ENCODE measurements around the gene CAPRIN2.

Gene CAPRIN2

DNA sequence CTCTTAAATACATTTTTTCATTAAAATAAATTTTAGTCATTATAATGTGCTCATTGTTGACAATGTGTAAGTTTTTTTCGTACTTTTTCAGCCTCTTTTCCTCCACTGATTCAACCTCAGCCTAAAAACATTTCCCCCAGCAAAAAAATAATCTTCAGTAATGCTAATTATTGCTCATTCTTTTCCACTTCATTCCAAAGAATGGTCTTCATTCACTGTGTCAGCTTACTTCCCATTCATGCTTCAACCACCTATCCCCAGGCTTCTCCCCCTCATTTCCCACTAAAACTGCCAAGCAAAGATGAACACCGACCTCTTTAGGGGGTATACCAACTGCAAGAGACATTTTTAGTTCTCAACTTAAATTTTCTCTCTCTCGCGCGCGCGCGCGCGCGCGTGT, 56.4 kb downstream of the CAPRIN2 start:
- DNase-seq, result no peak

DNA sequence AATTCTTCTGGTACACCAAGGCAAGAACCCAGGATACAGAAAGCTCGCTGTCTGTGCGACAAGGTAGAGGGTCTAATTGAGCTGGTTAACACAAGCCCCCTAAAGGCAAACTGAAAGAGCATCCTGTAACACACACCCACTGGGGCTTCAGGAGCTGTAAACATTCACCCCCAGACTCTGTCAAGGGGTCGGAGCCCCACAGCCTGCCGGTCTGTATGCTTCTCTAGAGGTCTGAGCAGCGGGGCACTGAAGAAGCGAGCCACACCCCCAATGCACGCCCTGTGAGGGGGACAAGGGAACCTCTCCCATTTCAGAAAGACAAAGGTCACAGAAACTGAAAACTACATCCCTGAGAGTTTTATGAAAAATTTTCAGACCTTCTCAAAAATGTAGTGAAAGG, 57.8 kb downstream of the CAPRIN2 start:
- DNase-seq, result no peak

DNA sequence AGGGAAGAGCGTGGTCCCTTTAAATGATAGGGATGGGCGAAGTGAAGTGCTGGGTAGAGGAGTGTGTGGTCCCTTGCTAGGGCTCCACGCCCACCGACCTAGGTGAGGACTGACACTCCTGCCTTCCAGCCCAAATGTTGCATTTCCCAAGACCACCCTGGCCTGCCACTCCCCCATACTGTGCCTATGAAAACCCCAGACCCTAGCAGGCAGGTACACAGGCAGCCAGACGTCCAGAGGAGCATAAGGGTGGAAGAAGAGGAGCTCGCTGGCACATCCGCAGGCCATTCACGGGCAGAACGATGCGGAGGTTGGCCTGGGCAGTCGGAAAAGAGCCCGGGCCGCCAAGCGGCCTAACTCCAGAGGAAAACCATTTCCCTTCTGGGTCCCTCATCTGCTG, 58.3 kb downstream of the CAPRIN2 start:
- DNase-seq, result no peak

- no peak for DNase-seq
Measured at GRCh38 chr12:30696103-30696408, 58.7 kb downstream of the CAPRIN2 start.

- DNase-seq, result peak; percentile 72 to 76
Measured at GRCh38 chr12:30695199-30696102, 59.3 kb downstream of the CAPRIN2 start, which contains the start of gene IPO8. Gene IPO8 (minus strand): TSS chr12:30695869. CDS start chr12:30695647, 222 bp downstream.

DNA sequence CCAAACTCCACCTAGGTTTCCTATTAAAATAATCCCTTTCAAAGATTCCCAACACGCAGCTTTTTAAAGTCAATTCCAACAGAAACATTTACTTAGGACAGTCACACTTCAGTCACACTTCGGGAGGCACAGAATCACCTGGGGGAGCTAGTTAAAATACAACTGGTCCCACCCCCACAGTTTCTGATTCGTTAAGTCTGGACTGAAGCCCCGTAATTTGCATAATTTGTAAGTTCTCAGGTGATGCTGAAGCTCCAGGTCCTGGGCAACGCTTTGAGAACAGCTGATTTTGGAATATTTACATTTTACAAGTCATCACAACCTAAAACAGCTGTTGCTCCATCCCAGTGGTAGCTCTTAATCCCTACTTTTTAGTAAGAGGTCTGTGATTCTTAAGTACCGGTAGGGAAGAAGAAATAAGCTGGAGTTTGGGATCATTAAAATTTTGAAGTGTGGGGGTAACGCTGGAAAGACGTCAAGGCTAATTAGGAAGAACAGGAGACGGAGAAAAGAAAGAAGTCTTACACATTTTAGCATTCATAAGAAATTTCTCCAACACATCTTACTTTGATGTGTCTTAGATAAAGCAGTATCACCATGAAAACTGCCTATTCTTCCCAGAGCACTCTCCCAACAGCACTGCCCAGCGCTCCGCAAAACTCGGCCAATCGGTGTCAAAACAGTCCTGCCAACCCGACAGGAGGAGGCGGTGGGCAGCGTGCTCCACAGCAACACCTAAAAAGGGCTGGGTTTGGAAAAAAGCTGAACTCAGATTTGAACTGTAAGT, 60.1 kb downstream of the CAPRIN2 start:
- DNase-seq, result no peak

DNA sequence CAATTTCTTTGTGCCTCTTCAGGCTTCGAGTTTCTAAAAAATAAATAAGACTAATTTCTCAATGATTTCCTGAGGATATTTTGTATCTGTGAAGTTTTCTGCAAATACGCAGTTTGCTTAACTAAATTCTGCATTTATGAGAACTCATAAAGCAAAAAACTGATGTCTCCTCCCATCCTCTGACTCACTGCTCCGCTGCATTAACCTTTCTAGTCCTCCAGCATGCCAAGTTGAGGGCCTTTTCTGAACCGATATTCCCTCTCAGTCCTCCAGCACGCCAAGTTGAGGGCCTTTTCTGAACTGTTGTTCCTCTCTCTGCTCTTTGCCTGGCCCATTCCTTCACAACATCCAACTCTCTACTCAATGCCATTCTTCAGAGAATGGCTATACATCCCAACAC, 62.3 kb downstream of the CAPRIN2 start:
- DNase-seq, result no peak

DNA sequence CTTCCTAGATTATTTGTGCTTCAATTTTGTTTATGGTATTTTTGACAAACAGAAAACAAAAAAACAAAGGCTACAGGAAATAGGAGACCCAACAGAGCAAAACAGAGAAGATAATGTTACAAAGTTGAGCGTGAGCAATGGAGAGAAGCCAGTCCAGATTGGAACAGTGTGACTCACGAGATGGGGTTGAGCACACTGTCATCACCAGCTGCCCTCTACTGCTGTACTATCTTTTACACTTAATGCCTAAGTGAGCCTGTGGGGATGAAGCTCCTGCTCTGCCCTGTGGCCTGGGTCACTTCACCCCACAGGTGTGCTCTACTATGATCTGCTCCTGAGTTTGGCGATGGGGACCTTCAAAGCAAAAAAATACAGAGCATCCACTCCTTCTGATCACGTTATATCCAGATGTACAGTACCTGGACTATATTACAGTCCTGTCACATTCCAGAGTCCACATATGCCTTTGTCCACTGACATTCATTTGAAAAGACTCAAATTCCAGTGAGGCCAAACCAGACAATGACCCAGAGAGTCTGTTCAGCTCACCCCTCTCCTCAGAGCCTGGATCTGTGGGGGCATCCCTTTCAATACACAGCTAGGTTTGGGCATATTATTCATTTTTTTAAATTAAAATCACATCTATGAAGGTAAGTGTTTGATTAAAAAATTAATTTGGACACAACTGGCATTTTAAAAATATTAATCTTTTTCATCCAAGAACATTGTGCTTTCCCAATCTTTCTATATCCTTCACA, 63.5 kb downstream of the CAPRIN2 start:
- no peak for DNase-seq

DNA sequence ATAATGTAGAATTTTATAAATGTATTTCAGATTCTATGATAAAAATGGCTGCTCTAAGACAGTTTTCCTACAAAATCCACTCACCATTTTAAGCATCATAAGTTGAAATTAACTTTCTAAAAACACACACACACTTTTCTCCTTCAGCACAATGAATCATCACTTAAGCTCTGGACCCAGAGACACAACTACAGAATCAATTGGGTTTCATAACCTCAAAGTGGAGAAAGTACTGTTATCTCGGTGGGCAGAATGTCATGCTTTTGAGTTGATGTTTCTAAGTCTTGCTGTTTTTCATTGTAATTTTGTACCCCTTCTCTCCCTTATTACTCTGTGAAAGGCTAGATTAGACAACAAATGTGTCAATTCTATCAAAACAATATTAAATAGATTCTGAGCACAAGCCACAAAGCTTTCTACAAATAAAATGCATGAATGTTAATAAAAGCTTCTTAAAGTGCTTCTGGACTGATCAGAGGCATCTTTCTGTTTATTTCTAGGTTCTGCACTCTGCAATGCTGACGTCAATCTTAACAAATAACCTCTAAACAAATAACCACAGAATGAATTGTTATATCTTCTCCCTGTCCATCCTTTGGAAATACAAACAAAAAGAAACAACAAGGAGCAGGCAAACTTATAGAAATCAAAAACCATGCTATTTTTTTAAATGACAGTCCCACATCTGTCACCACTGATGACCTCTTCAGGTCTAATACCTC, 67.3 kb downstream of the CAPRIN2 start:
- no peak for DNase-seq

DNA sequence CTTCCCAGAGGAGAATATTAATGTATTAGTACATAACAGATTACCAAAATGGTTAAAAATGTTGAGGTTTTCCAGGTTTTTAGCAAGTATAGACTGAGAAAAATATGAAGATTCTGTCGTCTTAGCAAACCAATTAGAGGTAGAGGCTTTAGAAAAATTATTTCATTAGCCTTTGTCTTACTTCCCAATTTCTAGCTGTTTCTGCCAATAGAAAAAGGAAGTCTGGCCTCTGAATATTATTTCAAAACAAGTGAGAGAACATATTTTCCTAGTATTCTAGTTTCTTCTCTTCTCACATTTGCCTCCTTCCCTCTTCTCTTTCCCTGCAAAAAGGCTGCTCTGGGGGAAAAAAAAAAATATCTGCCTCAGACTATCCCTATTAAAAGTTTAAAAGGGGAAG, 75.5 kb downstream of the CAPRIN2 start:
- no peak for DNase-seq

DNA sequence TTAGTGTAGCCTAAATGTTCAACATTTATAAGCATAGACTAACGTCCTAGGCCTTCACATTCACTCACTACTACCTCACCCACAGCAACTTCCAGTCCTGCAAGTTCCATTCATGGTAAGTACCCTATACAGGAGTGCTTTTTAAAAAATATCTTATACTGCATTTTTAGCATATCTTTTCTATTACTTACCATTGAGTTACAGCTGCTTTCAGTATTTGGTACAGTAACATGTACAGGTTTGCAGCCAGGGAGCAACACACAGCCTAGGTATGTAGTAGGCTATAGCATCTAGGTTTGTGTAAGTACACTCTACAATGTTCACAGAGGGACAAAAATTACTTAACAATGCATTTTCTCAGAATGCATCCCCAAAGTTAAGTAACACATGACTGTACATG, 76.5 kb downstream of the CAPRIN2 start:
- DNase-seq, result no peak

- DNase-seq, result no peak
Measured at GRCh38 chr12:30661210-30661609, 93.5 kb downstream of the CAPRIN2 start.
